Right cardiac atrium (tissue), 5 donors: ENCODE results near the gene ST3GAL6. TPM values are rescaled to one million over a fixed set of nuclear protein-coding genes. Genes with fewer than 3 reads are reported as not detected.
A peak's percentile ranks its signal among the peaks of the same experiment; 100 is the strongest.

Experiments used
- ATAC-seq, 2 donors: fragments of 200-7000 bp; cut with Tn5 transposase; one replicate each; pipeline versions ENCODE4 v1.8.0 to v1.9.1; 2020; ENCODE audit warnings: moderate library complexity in 2 of 2, mild to moderate bottlenecking in 1 of 2
- DNase-seq, 3 donors: peaks; one replicate each; pipeline ENCODE4 v3.0.0-alpha.2; 2020
- H3K27ac ChIP-seq: one replicate; pipeline ENCODE4 v1.5.1; 2013; ENCODE audit warnings: mild to moderate bottlenecking, low read length, control low read depth, moderate library complexity
- H3K27me3 ChIP-seq: one replicate; pipeline ENCODE4 v1.6.1; 2013; ENCODE audit not compliant: control insufficient read depth, insufficient read depth
- H3K4me1 ChIP-seq: one replicate; pipeline ENCODE4 v1.6.1; 2013; ENCODE audit warnings: low read length; ENCODE audit not compliant: control insufficient read depth, insufficient read depth
- H3K4me3 ChIP-seq: one replicate; pipeline ENCODE4 v1.5.1; 2013; ENCODE audit warnings: low read length, control low read depth
- H3K9me3 ChIP-seq: one replicate; pipeline ENCODE4 v1.6.1; 2013; ENCODE audit warnings: low read length; ENCODE audit not compliant: control insufficient read depth
- WGBS: extraction: QIAGEN DNeasy Blood & Tissue Kit; methylation state at CpG from one replicate; pipeline ENCODE4 v1.1.7; 2013; 5-methylcytosine and 5-hydroxymethylcytosine counted together
- intact Hi-C, 4 donors: fragments of 100-400 bp; cut with DNase I; formaldehyde crosslinking; loops; one replicate each; pipeline versions ENCODE4 v1.11.0 to v1.14.0; 2022 to 2023
- polyA plus RNA-seq: library from polyadenylated mRNA; stranded (reverse); fragments of 200-250 nt; gene quantifications from one replicate; pipeline ENCODE4 v1.2.3, GENCODE V29; 2013
- total RNA-seq, 4 donors: library from RNA; stranded (reverse); fragmentation: NEBNext Ultra II Directional; extraction: Animal tissue kit (Norgen Biotek cat#: 25700); gene quantifications; one replicate each; pipeline ENCODE4 v1.2.1, GENCODE V29; 2021
- donor health status: healthy with polysubstance abuse.
- donor health status: DM: no; HTN: yes; CAD: no.
- donor health status: DM: no; HTN: no; CAD: no.
- donor health status: DM: no; HTN: yes; CAD: no; lungs with severe emphysema.
- donor health status: DM: yes; HTN: yes; CAD: no.

Gene ST3GAL6
- total and polyA plus RNA-seq, 5 donors, result 22.8 to 29.3 (median 29.0) TPM

GRCh38 chr3:98800401-98800800 is 37.3 kb downstream of the ST3GAL6 start:
- WGBS, result 80% methylated on average over 3 of the region's 3 CpGs
- no peak overlapping the region for H3K4me3 ChIP-seq
- intact Hi-C loops, result no loop called here

GRCh38 chr3:98801043-98801747 is 38.1 kb downstream of the ST3GAL6 start:
- no peak for DNase-seq
- Histone ChIP-seq H3K4me3 (no peak overlapping the region), H3K27me3 (no peaks in the 10 kb centered on the region), H3K27ac (no peak overlapping the region), H3K9me3 (no peaks in the 10 kb centered on the region), H3K4me1 (no peaks in the 10 kb centered on the region)
- ATAC-seq, result no peak
- 92% methylated on average over 7 of the region's 7 CpGs for WGBS
- intact Hi-C loops, result no loop called here

More at GRCh38 chr3:98800401-98800800, 37.3 kb downstream of the ST3GAL6 start:
- Histone ChIP-seq H3K9me3 (no peaks in the 10 kb centered on the region), H3K4me1 (no peaks in the 10 kb centered on the region), H3K27me3 (no peaks in the 10 kb centered on the region), H3K27ac (no peak overlapping the region)
- DNase-seq, result no peak
- ATAC-seq, result no peak

- Histone ChIP-seq H3K4me1 (no peaks in the 10 kb centered on the region), H3K27ac (no peak overlapping the region), H3K9me3 (no peaks in the 10 kb centered on the region), H3K27me3 (no peaks in the 10 kb centered on the region), H3K4me3 (no peak overlapping the region)
- WGBS, result 87% methylated on average over 6 of the region's 6 CpGs
- ATAC-seq, result no peak
- intact Hi-C loops, result no loop called here
- no peak for DNase-seq
These were observed 42.4 kb downstream of the ST3GAL6 start for GRCh38 chr3:98805571-98805970.

GRCh38 chr3:98806521-98806920 is 43.4 kb downstream of the ST3GAL6 start:
- ATAC-seq (no peak), DNase-seq (no peak)
- no peaks in the 10 kb centered on the region for H3K27me3 ChIP-seq
- WGBS, result 85% methylated on average over 1 of the region's 1 CpG
- no peaks in the 10 kb centered on the region for H3K9me3 ChIP-seq
- H3K4me1 ChIP-seq, result no peaks in the 10 kb centered on the region
- intact Hi-C loops, result no loop called here
- H3K27ac ChIP-seq, result no peak overlapping the region
- H3K4me3 ChIP-seq, result no peak overlapping the region

- H3K27ac ChIP-seq, result no peak overlapping the region
- 94% methylated on average over 4 of the region's 4 CpGs for WGBS
- ATAC-seq, result no peak
- DNase-seq, result no peak
- no peaks in the 10 kb centered on the region for H3K27me3 ChIP-seq
- no peak overlapping the region for H3K4me3 ChIP-seq
- intact Hi-C loops, result no loop called here
- no peaks in the 10 kb centered on the region for H3K9me3 ChIP-seq
- no peaks in the 10 kb centered on the region for H3K4me1 ChIP-seq
These were observed 43.9 kb downstream of the ST3GAL6 start for GRCh38 chr3:98807011-98807410.

GRCh38 chr3:98807561-98807960 is 44.4 kb downstream of the ST3GAL6 start:
- intact Hi-C loops, result no loop called here
- H3K4me3 ChIP-seq, result no peak overlapping the region
- no peaks in the 10 kb centered on the region for H3K27me3 ChIP-seq
- no peak for DNase-seq
- H3K27ac ChIP-seq, result no peak overlapping the region
- ATAC-seq, result no peak
- WGBS, result 91% methylated on average over 1 of the region's 1 CpG
- H3K9me3 ChIP-seq, result no peaks in the 10 kb centered on the region
- no peaks in the 10 kb centered on the region for H3K4me1 ChIP-seq

- ATAC-seq, result no peak
- H3K4me1 ChIP-seq, result no peaks in the 10 kb centered on the region
- H3K27me3 ChIP-seq, result no peaks in the 10 kb centered on the region
- H3K4me3 ChIP-seq, result no peak overlapping the region
- DNase-seq, result no peak
- 92% methylated on average over 2 of the region's 2 CpGs for WGBS
- no peaks in the 10 kb centered on the region for H3K9me3 ChIP-seq
- H3K27ac ChIP-seq, result no peak overlapping the region
- intact Hi-C loops, result no loop called here
These were observed 44.9 kb downstream of the ST3GAL6 start for GRCh38 chr3:98808071-98808470.

GRCh38 chr3:98809557-98809956 is 46.4 kb downstream of the ST3GAL6 start:
- DNase-seq, result peak in 2 of 3 donors; percentile 14 to 44
- no peaks in the 10 kb centered on the region for H3K4me1 ChIP-seq
- peak; percentile 29 to 66 for ATAC-seq
- H3K27me3 ChIP-seq, result no peaks in the 10 kb centered on the region
- H3K4me3 ChIP-seq, result no peak overlapping the region
- intact Hi-C loops, result no loop called here
- no peaks in the 10 kb centered on the region for H3K9me3 ChIP-seq
- H3K27ac ChIP-seq, result no peak overlapping the region
- WGBS, result 50% methylated on average over 3 of the region's 3 CpGs

- DNase-seq, result no peak
- no peak for ATAC-seq
- no peaks in the 10 kb centered on the region for H3K9me3 ChIP-seq
- H3K4me1 ChIP-seq, result no peaks in the 10 kb centered on the region
- WGBS, result 78% methylated on average over 6 of the region's 6 CpGs
- no peaks in the 10 kb centered on the region for H3K27me3 ChIP-seq
- intact Hi-C loops, result loop anchor here in 3 of 4 donors (2.0 to 5.0 kb wide), 3 partner anchors 208 to 214 kb away; no protein-coding TSS in a partner anchor
- H3K27ac ChIP-seq, result no peak overlapping the region
- H3K4me3 ChIP-seq, result no peak overlapping the region
These were observed 47.9 kb downstream of the ST3GAL6 start for GRCh38 chr3:98811048-98811447.

- Histone ChIP-seq H3K27ac (no peak overlapping the region), H3K4me1 (no peaks in the 10 kb centered on the region), H3K9me3 (no peaks in the 10 kb centered on the region), H3K4me3 (no peak overlapping the region), H3K27me3 (no peaks in the 10 kb centered on the region)
- WGBS, result 63% methylated on average over 5 of the region's 5 CpGs
- ATAC-seq, result peak; percentile 55 to 59
- no peak for DNase-seq
- intact Hi-C loops, result loop anchor here in 3 of 4 donors (2.0 to 5.0 kb wide), 3 partner anchors 210 to 216 kb away; no protein-coding TSS in a partner anchor
These were observed 49.8 kb downstream of the ST3GAL6 start for GRCh38 chr3:98812851-98813374.

- H3K9me3 ChIP-seq, result no peaks in the 10 kb centered on the region
- no peak overlapping the region for H3K27ac ChIP-seq
- H3K4me3 ChIP-seq, result no peak overlapping the region
- ATAC-seq, result no peak
- 80% methylated on average over 5 of the region's 5 CpGs for WGBS
- H3K4me1 ChIP-seq, result no peaks in the 10 kb centered on the region
- DNase-seq, result no peak
- no peaks in the 10 kb centered on the region for H3K27me3 ChIP-seq
- intact Hi-C loops, result loop anchor here in 2 of 4 donors (5.0 kb wide), 2 partner anchors 213 to 218 kb away; no protein-coding TSS in a partner anchor
These were observed 51.8 kb downstream of the ST3GAL6 start for GRCh38 chr3:98814817-98815420.
